8988T (cell line): ENCODE data around the gene PDIK1L.
"Not testable (repeated sequence)": the region's sequence is repeated elsewhere in the genome, so short reads cannot be mapped to it uniquely, and the experiment has no call there.

Source experiments
- DNase-seq: peaks from one replicate; pipeline ENCODE4 v3.0.0; 2011

PDIK1L gene

GRCh38 chr1:26092422-26092821 is 19.2 kb upstream of the PDIK1L start:
- no peak for DNase-seq

DNA sequence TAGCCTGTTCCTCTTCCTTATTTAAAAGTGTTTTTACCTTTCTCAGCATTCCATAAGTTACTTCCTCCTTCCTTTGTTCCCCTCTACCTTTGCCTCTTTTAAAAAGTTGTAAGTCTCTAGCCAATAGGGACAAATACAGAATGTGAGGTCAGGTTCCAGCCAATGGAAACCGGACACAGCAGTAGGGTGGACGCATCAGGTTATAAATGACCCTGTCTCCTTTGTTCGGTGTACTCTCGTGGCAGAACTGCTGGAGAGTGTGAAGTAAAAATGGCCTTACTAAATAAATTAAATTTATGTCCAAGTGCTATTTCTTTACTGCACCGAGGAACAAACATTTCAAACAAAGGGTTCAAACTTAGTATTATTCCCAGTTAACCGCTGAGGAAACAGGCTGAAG is 18.1 kb upstream of the PDIK1L start:
- not testable (repeated sequence) for DNase-seq

- DNase-seq = no peak
These were observed 17.5 kb upstream of the PDIK1L start for GRCh38 chr1:26094076-26094669.

GRCh38 chr1:26094677-26095383 is 16.8 kb upstream of the PDIK1L start:
- DNase-seq = no peak

GRCh38 chr1:26096471-26096870 is 15.2 kb upstream of the PDIK1L start:
- no peak for DNase-seq

DNA sequence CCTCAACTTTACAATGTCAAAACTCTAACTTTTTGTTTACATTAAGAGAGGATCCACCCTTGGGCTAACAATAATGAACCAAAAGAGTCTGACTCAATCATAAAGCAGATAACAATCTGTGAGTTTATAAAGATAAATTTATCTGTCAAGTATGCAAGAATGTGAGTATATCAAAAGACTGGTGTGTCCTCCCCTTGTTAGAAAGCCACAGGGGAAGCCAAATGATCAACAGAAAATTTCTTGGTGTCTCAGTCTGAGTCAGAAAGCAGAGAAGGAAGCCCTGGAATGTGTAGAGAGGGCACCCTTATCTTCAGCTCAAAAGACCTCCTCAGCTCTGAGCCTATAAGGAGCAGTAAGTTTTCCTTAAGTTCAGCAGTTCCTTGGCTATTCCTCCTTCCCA is 13.9 kb upstream of the PDIK1L start:
- DNase-seq = no peak

- no peak for DNase-seq
These were observed 13.0 kb upstream of the PDIK1L start for GRCh38 chr1:26098602-26099001.

DNA sequence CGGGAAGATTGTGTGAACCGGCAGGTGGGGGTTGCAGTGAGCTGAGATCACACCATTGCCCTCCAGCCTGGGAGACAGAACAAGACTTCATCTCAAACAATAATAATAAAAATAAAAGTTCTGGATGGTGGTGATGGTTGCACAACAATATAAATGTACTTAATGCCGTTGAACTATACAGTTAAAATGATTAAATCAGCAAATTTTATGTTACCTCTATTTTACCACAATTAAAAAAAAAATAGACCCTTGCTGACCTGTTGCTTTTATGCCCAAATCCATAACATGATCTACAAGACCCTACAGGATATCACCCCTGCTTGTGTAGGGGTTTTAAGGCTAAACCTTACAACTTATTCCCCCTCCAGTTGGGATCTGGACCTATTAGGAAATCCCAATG is 11.8 kb upstream of the PDIK1L start:
- no peak for DNase-seq

GRCh38 chr1:26100204-26100603 is 11.4 kb upstream of the PDIK1L start:
- not testable (repeated sequence) for DNase-seq

DNA sequence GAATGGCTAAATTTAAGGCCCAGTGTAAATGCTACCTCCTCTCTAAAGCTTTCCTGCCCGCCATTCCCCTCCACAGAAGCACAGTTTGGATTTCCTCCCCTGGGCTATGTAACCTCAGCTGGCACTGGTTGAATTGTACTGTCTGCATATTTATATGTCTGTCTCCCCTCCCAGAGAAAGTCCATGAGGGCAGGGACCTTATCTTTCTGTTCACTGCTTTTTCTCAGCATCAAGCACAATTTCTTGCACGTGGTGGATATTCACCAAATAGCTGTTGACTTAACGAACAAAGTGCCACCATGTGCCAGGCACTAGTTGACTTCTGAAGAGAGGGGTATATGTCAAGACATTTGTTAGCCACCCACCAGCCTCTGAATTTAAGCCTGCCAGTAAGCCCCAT is 9.5 kb upstream of the PDIK1L start:
- DNase-seq = no peak

GRCh38 chr1:26102526-26102925 is 9.1 kb upstream of the PDIK1L start:
- DNase-seq = no peak

- not testable (repeated sequence) for DNase-seq
These were observed 6.4 kb upstream of the PDIK1L start for GRCh38 chr1:26105226-26105548.

DNA sequence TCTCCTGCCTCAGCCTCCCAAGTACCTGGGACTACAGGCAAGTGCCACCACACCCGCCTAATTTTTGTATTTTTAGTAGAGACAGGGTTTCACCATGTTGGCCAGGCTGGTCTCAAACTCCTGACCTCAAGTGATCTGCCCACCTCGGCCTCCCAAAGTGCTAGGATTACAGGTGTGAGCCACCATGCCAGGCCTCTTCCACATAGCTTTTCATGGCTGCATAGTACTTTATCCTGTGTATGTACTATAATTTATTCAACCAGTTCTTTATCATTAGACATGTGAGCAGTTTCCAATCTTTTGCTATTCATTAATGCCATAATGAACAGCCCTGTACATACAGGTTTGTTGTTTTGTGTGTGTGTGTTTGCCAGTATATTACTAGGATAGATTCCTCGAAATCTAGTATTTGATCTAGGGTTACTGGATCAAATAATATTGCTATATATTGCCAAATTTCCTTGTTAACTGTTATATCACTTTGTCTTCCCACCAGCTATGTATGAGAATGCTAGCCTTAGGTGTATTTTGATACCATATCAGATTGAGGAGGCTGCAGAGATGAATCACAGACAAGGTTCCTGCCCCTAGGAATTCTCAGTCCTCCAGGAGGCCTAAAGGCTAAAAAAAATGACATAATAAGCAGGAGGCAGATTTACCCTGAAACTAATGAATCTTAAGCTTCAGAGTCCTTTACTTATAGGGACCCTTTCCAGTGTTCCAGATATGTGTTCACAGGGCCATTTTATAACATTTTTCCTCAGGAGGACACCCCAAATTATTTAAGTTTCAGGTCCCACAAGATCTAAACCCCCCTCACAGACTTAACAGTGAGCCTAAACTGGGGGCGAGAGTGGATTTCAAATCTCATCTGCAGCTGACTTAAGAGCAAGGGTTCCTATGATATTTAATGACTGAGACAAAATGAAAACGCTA is 2.1 kb upstream of the PDIK1L start:
- no peak for DNase-seq

DNA sequence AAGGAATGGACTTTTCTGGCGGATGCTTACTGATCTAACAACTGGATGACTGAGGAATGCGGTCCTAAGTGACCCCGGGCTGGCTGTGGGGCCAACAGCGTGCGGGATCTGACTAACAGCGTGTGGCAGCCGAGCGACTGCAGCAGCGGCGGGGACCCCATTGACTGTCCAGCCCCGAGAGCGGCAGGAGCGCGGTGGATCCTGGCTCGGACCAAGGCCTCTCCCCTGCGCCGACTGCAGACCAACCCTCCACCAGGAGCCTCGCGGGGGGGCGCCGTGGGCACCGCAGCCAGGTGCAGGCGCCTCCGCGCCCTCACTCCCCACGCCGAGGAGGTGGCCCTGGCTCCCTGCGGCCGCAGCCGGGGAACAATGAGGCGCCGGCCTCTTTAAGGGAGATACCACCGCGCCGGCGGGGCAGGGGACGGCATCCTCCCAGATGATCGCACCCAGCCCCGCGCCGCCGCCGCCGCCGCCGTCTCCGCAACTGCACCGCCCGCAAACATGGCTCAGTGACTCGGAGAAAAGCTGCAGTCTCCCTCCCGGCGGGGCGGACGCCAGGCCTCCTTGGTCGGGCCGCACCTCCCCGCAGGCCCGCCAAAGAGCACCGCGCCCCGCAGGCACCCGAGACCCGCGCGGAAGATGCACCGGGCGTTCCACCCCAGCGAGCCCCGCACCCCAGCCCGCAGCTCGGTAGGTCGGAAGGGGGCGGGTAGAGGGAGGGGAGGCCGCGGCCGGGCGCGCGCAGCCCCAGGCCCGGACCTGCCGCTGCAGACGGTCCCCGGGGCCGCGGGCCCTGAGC is 694 bp upstream of the PDIK1L start:
- peak; percentile 78 for DNase-seq

DNA sequence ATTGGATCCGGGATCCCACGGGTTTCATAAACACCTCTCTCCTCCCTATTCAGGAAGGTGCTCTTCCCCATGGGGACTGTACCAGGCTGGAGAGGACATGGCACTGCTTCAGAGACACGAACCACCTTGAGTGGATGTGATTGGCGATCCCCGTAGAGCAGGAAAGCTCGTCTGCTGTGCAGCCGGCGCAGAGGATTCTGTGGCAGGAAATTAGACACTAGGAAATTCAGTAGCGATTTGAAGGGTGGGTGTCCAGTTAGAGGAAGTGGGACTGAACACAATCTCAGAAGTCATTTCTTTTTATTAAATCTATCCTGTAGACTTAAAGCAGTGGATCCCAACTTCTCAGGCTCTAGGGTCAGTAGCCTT is 767 bp downstream of the PDIK1L start:
- no peak for DNase-seq

DNA sequence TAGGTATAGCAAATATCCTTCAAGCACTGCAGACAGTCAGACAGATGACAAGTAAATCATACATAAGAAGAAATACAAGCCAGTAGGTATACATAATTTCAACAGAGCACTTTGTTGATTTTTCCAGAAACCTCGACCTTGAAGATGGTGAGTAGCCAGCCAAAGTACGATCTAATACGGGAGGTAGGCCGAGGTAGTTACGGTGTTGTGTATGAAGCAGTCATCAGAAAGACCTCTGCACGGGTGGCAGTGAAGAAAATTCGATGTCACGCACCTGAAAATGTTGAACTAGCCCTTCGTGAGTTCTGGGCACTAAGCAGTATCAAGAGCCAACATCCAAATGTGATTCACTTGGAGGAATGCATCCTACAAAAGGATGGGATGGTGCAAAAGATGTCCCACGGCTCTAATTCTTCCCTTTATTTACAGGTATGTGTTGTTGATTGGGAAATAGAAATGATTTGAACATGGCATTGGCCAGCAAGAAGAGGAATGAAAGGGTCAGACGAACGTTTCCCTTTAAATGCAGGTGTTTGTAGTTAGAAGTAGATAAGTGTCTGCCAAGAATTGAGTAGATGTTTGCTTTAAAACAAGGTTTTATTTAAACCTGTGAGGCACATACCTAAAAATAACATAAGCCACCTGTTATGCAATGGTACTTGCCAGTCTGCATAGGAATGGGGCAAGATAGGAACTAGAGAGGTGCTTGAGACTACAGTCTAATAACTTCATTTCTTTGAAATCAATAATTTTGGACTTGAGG is 2.7 kb downstream of the PDIK1L start:
- no peak for DNase-seq

GRCh38 chr1:26119892-26120608 is 8.4 kb downstream of the PDIK1L start:
- no peak for DNase-seq

DNA sequence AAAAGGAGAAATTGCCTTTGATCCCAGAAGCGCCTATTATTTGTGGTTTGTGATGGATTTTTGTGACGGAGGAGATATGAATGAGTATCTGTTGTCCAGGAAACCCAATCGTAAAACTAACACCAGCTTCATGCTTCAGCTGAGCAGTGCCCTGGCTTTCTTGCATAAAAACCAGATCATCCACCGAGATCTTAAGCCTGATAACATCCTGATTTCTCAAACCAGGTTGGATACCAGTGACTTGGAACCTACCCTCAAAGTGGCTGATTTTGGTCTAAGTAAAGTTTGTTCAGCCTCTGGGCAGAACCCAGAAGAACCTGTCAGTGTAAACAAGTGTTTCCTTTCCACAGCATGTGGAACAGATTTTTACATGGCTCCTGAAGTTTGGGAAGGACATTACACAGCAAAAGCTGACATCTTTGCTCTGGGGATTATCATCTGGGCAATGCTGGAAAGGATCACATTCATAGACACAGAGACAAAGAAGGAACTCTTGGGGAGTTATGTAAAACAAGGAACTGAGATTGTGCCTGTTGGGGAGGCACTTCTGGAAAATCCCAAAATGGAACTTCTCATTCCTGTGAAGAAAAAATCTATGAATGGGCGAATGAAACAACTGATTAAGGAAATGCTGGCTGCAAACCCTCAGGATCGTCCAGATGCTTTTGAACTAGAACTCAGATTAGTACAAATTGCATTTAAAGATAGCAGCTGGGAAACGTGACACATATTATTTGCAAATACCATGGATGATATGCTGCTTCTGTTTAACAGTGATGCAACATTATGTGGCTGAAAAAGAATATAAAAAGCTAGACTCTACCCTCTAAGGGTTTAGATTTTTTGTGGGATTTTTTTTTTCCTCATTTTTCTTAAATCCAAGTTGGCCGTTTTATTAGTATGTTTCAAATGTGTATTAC is 10.5 kb downstream of the PDIK1L start:
- no peak for DNase-seq

DNA sequence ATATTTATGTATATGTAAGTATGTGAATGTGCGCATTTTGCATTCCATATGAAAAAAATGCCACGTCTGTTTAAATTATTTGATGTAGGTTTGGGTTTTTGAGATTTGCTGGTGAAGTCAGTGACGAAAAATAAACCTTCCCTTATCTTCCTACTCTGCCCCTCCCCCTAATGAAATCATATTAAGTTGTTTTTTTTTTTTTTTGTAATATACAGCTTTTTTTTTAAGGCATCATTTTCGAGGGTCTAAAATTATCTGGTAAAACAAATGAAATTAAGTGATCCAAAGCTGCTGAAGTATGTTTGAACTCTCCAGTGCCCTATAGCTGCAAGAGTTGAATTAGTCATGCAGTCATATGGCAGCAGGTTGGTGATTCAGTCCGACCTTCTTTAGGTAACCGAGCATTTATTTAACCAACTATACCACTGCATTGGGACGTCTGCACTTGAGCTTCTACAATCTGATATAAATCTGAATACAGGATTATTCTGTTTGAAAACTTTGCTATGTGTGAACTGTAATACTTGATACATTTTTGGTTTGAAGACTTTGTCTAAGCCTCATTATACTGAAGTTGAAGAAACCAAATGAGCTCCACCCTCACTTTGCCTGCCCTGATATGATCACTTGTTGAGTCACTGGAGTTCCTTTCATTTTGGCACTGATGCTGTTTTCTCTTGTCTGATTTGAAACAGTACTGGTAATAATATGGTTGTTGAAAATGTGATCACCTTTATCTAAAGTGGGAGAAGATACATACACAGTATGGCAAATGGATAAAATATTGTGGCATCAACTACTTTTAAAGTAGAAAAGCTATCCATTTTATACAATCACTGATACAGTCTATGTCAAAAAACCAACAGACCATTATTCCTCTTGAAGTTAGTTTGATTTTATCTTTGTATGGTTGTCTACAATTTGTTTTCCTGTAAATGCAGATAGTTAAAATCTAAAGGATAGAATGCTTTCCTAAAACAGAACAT is 11.7 kb downstream of the PDIK1L start:
- no peak for DNase-seq
